ENCODE measurements around the gene RNF14. TPM values are rescaled to one million over a fixed set of nuclear protein-coding genes. Genes with fewer than 3 reads are reported as not detected.

The RNF14 gene
- total RNA-seq, 8 experiments from 2014 or later: 28.8 to 84.2 (median 51.6) TPM

- no peak overlapping the region for H3K27ac ChIP-seq
- H3K4me3 ChIP-seq: no peak overlapping the region
- H3K4me1 ChIP-seq (replicated peaks in 1 of 2): peaks cover 19 to 36% of the 10 kb centered on the region in 2 donors
- ATAC-seq (replicated peaks in 6 of 8): no peak
- in situ Hi-C loops (cut with MboI; ENCODE audit: low pct_unique_long_range_greater_than_20kb in 2 of 9, low sequenced_read_pairs in 9 of 9, unreplicated experiment in 9 of 9): loop anchor here in 3 of 9 experiments (10.0 to 25.0 kb wide), 3 partner anchors 270 to 290 kb away; partner anchors contain the start of gene ARAP3 (in 1 of the 3)
- WGBS, 10 experiments: 60 to 80% (median 62%) methylated on average over 1 to 4 of the region's 7 CpGs; no CpG with 5 or more reads in 5 of the 10 experiments
These were observed 3.8 kb upstream of the RNF14 start for GRCh38 chr5:141965071-141965470.

DNA sequence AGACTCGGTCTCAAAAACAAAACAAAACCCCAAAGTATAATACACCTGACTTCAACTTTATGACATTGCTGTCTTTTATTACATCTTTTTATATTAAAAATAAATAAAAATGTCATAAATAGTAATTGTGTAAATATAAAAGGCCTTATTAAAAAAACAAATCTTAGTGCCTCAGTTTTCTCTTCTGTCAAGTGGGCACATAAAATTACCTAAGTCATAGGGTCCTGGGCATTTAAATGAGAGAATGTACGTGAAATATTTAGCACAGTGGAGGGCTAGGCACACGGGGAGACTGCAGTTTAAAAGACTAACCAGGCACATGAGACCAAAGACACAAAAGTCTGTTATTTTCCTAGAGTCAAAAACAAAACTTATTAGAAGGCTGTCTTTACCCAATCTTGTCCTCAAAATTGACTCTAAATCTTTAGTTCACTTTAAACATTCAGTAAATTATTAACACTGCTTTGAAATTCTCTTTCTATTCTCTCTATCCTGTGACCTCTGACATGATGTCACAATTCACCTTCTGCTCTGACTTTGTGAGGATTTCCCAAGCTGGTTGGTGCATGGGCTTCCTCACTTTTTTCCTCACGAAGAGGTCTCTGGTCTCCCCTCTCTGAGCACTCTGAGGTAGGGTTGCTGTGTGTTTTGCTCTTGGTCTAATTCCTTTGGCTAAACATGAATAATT, 2.5 kb upstream of the RNF14 start:
- WGBS, 10 experiments: 32 to 82% (median 66%) methylated on average over 2 to 4 of the region's 4 CpGs
- Histone ChIP-seq H3K4me1 (replicated peaks in 1 of 2) (peaks cover 17 to 35% of the 10 kb centered on the region in 2 donors), H3K4me3 (no peak overlapping the region), H3K27ac (no peak overlapping the region)
- in situ Hi-C loops (cut with MboI; ENCODE audit: low pct_unique_long_range_greater_than_20kb in 2 of 9, low sequenced_read_pairs in 9 of 9, unreplicated experiment in 9 of 9): loop anchor here in 3 of 9 experiments (10.0 to 25.0 kb wide), 3 partner anchors 272 to 292 kb away; partner anchors contain the start of gene ARAP3 (in 1 of the 3)
- no peak for ATAC-seq (replicated peaks in 6 of 8)

DNA sequence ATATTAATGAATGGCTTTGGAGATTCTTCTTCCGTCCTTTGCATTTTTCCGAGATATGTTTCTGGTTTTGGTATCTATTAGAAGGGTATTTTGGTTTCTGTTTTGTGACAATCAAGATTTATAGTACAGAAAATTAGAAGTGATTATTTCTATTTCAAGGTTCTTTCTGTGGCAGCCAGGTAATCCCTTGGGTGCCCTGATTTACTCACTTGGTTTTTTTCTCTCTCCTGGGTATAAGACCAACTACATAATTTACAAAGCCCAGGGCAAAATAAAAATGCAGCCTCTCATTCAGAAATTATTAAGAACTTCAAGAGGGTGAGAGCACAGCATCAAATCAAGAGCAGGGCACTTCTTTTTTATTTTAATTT, 2.0 kb upstream of the RNF14 start:
- in situ Hi-C loops (cut with MboI; ENCODE audit: low pct_unique_long_range_greater_than_20kb in 2 of 9, low sequenced_read_pairs in 9 of 9, unreplicated experiment in 9 of 9): loop anchor here in 3 of 9 experiments (10.0 to 25.0 kb wide), 3 partner anchors 272 to 292 kb away; partner anchors contain the start of gene ARAP3 (in 1 of the 3)
- ATAC-seq (replicated peaks in 6 of 8): no peak
- Histone ChIP-seq H3K4me1 (replicated peaks in 1 of 2) (peaks cover 17 to 35% of the 10 kb centered on the region in 2 donors), H3K27ac (no peak overlapping the region), H3K4me3 (no peak overlapping the region)
- 67 to 100% (median 90%) methylated on average over 1 to 2 of the region's 2 CpGs; no CpG with 5 or more reads in 1 of the 10 experiments for WGBS, 10 experiments

- Histone ChIP-seq H3K4me1 (replicated peaks in 1 of 2) (peaks cover 10 to 15% of the 10 kb centered on the region in 2 donors), H3K27ac (no peak overlapping the region), H3K4me3 (peak overlapping the region; percentile 47 to 74 (median 67))
- in situ Hi-C loops (cut with MboI; ENCODE audit: low pct_unique_long_range_greater_than_20kb in 2 of 9, low sequenced_read_pairs in 9 of 9, unreplicated experiment in 9 of 9): loop anchor here in 3 of 9 experiments (10.0 to 25.0 kb wide), 3 partner anchors 275 to 295 kb away; partner anchors contain the start of gene ARAP3 (in 1 of the 3)
- peak in 3 of 8 experiments; percentile 17 to 40 (median 37) for ATAC-seq (replicated peaks in 6 of 8)
- 0 to 100% (median 79%) methylated on average over 1 to 2 of the region's 2 CpGs; no CpG with 5 or more reads in 1 of the 10 experiments for WGBS, 10 experiments
These were observed 1.2 kb downstream of the RNF14 start for GRCh38 chr5:141969783-141970771.

DNA sequence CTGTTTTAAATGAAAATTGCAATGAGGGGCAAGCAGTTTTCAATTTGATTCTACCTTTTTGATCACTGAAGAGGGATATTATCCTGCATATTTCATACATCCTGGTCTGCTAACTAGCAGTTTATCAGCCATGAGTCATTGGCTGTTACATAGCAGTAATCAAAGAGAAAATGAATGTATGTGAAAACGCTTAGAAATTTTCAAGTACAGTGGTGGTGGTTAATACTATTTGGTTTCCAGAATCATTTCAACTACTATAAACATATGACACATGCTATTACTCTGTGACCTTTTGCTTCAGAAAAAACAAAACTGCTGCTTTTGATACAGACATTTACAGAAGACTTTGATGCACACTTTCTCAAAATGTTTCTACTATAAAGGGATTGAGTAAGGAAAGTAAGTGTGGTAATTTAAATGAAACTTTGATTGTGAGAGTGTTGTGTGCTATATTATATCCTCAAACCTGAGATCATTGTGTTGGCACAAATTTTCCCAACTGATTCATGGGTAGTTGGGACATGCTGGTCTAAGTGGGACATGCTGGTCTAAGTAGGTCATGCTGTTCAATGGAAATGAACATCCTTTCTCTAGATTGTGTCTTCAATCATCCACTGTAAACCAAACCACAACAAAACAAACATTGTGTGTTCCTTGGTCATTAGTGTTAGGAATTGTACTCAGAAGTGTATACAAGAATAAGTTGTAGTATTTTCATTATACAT, 5.1 kb downstream of the RNF14 start:
- H3K27ac ChIP-seq: no peak overlapping the region

GRCh38 chr5:141976176-141976575, 7.3 kb downstream of the RNF14 start:
- Histone ChIP-seq H3K27ac (no peak overlapping the region), H3K4me3 (no peak overlapping the region), H3K4me1 (replicated peaks in 1 of 2) (no peaks in the 10 kb centered on the region)
- peak in 1 of 8 experiments; percentile 23 for ATAC-seq (replicated peaks in 6 of 8)
- WGBS, 10 experiments: 45 to 100% (median 86%) methylated on average over 1 to 6 of the region's 6 CpGs
- in situ Hi-C loops (cut with MboI; ENCODE audit: low pct_unique_long_range_greater_than_20kb in 2 of 9, low sequenced_read_pairs in 9 of 9, unreplicated experiment in 9 of 9): loop anchor here in 1 of 9 experiments (25.0 kb wide), 1 partner anchor 586 kb away; no protein-coding TSS in a partner anchor

More for the DNA sequence above, 5.1 kb downstream of the RNF14 start:
- Histone ChIP-seq H3K4me1 (replicated peaks in 1 of 2) (peaks cover 7 to 11% of the 10 kb centered on the region in 2 donors), H3K4me3 (no peak overlapping the region)
- in situ Hi-C loops (cut with MboI; ENCODE audit: low pct_unique_long_range_greater_than_20kb in 2 of 9, low sequenced_read_pairs in 9 of 9, unreplicated experiment in 9 of 9): loop anchor here in 1 of 9 experiments (25.0 kb wide), 1 partner anchor 287 kb away; the partner anchor contains the start of gene ARAP3
- ATAC-seq (replicated peaks in 6 of 8): no peak
- 40 to 100% (median 94%) methylated on average over 1 of the region's 1 CpG; no CpG with 5 or more reads in 2 of the 10 experiments for WGBS, 10 experiments

DNA sequence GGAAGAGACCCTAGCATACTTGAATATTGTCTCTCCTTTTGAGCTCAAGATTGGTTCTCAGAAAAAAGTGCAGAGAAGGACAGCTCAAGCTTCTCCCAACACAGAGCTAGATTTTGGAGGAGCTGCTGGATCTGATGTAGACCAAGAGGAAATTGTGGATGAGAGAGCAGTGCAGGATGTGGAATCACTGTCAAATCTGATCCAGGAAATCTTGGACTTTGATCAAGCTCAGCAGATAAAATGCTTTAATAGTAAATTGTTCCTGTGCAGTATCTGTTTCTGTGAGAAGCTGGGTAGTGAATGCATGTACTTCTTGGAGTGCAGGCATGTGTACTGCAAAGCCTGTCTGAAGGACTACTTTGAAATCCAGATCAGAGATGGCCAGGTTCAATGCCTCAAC, 9.5 kb downstream of the RNF14 start:
- H3K4me3 ChIP-seq: no peak overlapping the region
- no peak overlapping the region for H3K27ac ChIP-seq
- no peak for ATAC-seq (replicated peaks in 6 of 8)
- H3K4me1 ChIP-seq (replicated peaks in 1 of 2): no peaks in the 10 kb centered on the region
- in situ Hi-C loops (cut with MboI; ENCODE audit: low pct_unique_long_range_greater_than_20kb in 2 of 9, low sequenced_read_pairs in 9 of 9, unreplicated experiment in 9 of 9): loop anchor here in 1 of 9 experiments (25.0 kb wide), 1 partner anchor 584 kb away; no protein-coding TSS in a partner anchor

DNA sequence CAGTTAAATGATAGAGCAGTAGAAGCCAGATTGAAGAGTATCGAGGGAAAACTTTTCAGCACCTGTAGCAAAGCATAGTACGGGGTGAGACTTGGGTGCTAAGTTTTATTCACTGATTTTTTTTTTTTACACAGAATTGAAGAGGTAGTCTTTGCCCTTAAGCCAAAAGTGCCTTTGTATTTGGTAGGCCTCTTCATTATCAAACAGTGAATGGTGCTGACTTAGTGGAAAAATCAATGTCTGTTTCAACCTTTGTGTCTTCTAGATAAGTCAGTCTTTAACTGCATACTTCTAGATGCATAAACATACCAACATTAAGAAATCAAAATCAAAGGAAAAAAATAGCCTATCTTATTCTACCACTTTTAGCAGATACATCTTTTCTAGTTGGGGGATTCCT, 13.7 kb downstream of the RNF14 start:
- 49 to 75% (median 50%) methylated on average over 2 of the region's 2 CpGs; no CpG with 5 or more reads in 1 of the 10 experiments for WGBS, 10 experiments
- in situ Hi-C loops (cut with MboI; ENCODE audit: low pct_unique_long_range_greater_than_20kb in 2 of 9, low sequenced_read_pairs in 9 of 9, unreplicated experiment in 9 of 9): loop anchor here in 1 of 9 experiments (25.0 kb wide), 1 partner anchor 580 kb away; no protein-coding TSS in a partner anchor
- no peak for ATAC-seq (replicated peaks in 6 of 8)
- Histone ChIP-seq H3K27ac (no peak overlapping the region), H3K4me1 (replicated peaks in 1 of 2) (no peaks in the 10 kb centered on the region), H3K4me3 (no peak overlapping the region)

DNA sequence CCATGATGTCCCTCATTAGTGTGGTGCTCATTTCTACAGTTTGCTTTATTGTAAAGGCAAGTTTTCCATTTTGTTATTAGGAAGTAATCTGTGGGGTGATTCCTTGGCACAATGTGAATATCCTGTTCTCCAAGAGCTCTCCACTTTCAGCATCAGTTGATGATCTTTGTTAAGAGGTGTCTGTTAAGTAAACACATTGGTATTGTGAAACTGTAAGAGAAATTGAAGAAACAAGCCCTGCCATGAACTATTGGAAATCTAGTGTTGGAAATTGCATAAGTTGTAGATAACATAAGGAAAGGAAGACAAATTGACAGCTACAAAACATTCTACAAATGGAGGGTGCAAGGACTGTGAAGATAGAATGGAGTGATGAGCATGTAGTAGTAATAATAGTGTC, 17.2 kb downstream of the RNF14 start:
- Histone ChIP-seq H3K4me1 (replicated peaks in 1 of 2) (no peaks in the 10 kb centered on the region), H3K4me3 (no peak overlapping the region), H3K27ac (no peak overlapping the region)
- no peak for ATAC-seq (replicated peaks in 6 of 8)
- in situ Hi-C loops (cut with MboI; ENCODE audit: low pct_unique_long_range_greater_than_20kb in 2 of 9, low sequenced_read_pairs in 9 of 9, unreplicated experiment in 9 of 9): loop anchor here in 1 of 9 experiments (25.0 kb wide), 1 partner anchor 576 kb away; no protein-coding TSS in a partner anchor

GRCh38 chr5:141989720-141990119, 20.8 kb downstream of the RNF14 start:
- Histone ChIP-seq H3K4me3 (no peak overlapping the region), H3K27ac (no peak overlapping the region), H3K4me1 (replicated peaks in 1 of 2) (no peaks in the 10 kb centered on the region)
- no peak for ATAC-seq (replicated peaks in 6 of 8)
- 0 to 60% (median 0%) methylated on average over 1 of the region's 1 CpG; no CpG with 5 or more reads in 1 of the 10 experiments for WGBS, 10 experiments
- in situ Hi-C loops (cut with MboI; ENCODE audit: low pct_unique_long_range_greater_than_20kb in 2 of 9, low sequenced_read_pairs in 9 of 9, unreplicated experiment in 9 of 9): loop anchor here in 2 of 9 experiments (10.0 to 25.0 kb wide), 3 partner anchors 145 to 573 kb away; no protein-coding TSS in a partner anchor

- WGBS, 10 experiments: 0 to 67% (median 25%) methylated on average over 1 to 2 of the region's 2 CpGs; no CpG with 5 or more reads in 1 of the 10 experiments
- in situ Hi-C loops (cut with MboI; ENCODE audit: low pct_unique_long_range_greater_than_20kb in 2 of 9, low sequenced_read_pairs in 9 of 9, unreplicated experiment in 9 of 9): loop anchor here in 2 of 9 experiments (10.0 to 25.0 kb wide), 3 partner anchors 142 to 570 kb away; no protein-coding TSS in a partner anchor
- no peak overlapping the region for H3K27ac ChIP-seq
- ATAC-seq (replicated peaks in 6 of 8): peak; percentile 39 to 85 (median 66)
- H3K4me1 ChIP-seq (replicated peaks in 1 of 2): no peaks in the 10 kb centered on the region
- H3K4me3 ChIP-seq: no peak overlapping the region
These were observed 23.6 kb downstream of the RNF14 start for GRCh38 chr5:141992349-141992963.
